Upper lobe of left lung (tissue), 4 donors: ENCODE results near the gene CENPM.

Experiments used
- CTCF ChIP-seq, 6 experiments: fragments of 450-650 bp in 4 of 6; fragments of 200-600 bp in 2 of 6; sonication (generic) in 2 of 6; IDR thresholded peaks; one replicate each; pipeline ENCODE4 v1.5.1; 2016 to 2019; ENCODE audit warnings: antibody characterized with exemption in 6 of 6
- POLR2AphosphoS5 ChIP-seq, 2 donors: sonication (generic); formaldehyde crosslinking; IDR thresholded peaks; one replicate each; pipeline ENCODE4 v1.5.1; 2017; ENCODE audit warnings: antibody characterized with exemption in 2 of 2

GRCh38 chr22:41911001-41911611 is 35.8 kb downstream of the CENPM start:
- TF ChIP-seq CTCF (IDR thresholded peaks at IDR 0.05) (no peak), POLR2AphosphoS5 (IDR thresholded peaks at IDR 0.05) (no peak)
